Tibial nerve (tissue), 4 donors: ENCODE results near the gene TEP1. TPM values are rescaled to one million over a fixed set of nuclear protein-coding genes. Genes with fewer than 3 reads are reported as not detected.

Source experiments
- DNase-seq, 2 donors: peaks; one replicate each; pipeline ENCODE4 v3.0.0-alpha.2; 2019; ENCODE audit warnings: low spot score in 2 of 2
- H3K27ac ChIP-seq, 4 donors: fragments of 200-600 bp; sonication (generic) in 3 of 4; one replicate each; pipeline ENCODE4 v1.5.1; 2017 to 2019; ENCODE audit warnings: mild to moderate bottlenecking in 1 of 4
- H3K27me3 ChIP-seq, 2 donors: fragments of 200-600 bp; sonication (generic) in 1 of 2; one replicate each; pipeline versions ENCODE4 v1.5.1 to v1.6.0; 2017 to 2019
- H3K36me3 ChIP-seq, 3 donors: fragments of 200-600 bp; sonication (generic); one replicate each; pipeline ENCODE4 v1.5.1; 2018 to 2019
- H3K4me1 ChIP-seq, 4 donors: fragments of 200-600 bp; sonication (generic) in 3 of 4; one replicate each; pipeline ENCODE4 v1.5.1; 2017 to 2019
- H3K4me3 ChIP-seq, 4 donors: fragments of 200-600 bp; sonication (generic) in 3 of 4; one replicate each; pipeline ENCODE4 v1.5.1; 2017 to 2019; ENCODE audit warnings: mild to moderate bottlenecking in 1 of 4, moderate library complexity in 1 of 4
- H3K9me3 ChIP-seq, 4 donors: fragments of 200-600 bp; sonication (generic) in 3 of 4; one replicate each; pipeline ENCODE4 v1.5.1; 2017 to 2019
- CTCF ChIP-seq, 5 experiments: fragments of 200-600 bp in 3 of 5; fragments of 450-650 bp in 2 of 5; sonication (generic) in 3 of 5; IDR thresholded peaks; one replicate each; pipeline ENCODE4 v1.5.1; 2016 to 2019; ENCODE audit warnings: antibody characterized with exemption in 5 of 5, mild to moderate bottlenecking in 3 of 5, moderate library complexity in 2 of 5
- EP300 ChIP-seq, 2 donors: sonication (generic); formaldehyde crosslinking; IDR thresholded peaks; one replicate each; pipeline ENCODE4 v1.6.1; 2017; ENCODE audit warnings: antibody characterized with exemption in 2 of 2, mild to moderate bottlenecking in 1 of 2
- POLR2A ChIP-seq, 2 donors: fragments of 450-650 bp; IDR thresholded peaks; one replicate each; pipeline ENCODE4 v1.6.1; 2017; ENCODE audit warnings: antibody characterized with exemption in 2 of 2, mild to moderate bottlenecking in 2 of 2, moderate library complexity in 2 of 2
- WGBS, 2 donors: methylation state at CpG; one replicate each; pipeline ENCODE4 v1.1.5; 2018; 5-methylcytosine and 5-hydroxymethylcytosine counted together
- total RNA-seq, 4 donors: library from RNA; depleted of rRNA; stranded (reverse); fragments of >200 nt; gene quantifications; one replicate each; pipeline ENCODE4 v1.1.0, GENCODE V29; 2016

The TEP1 gene
- total RNA-seq, 4 donors from 2014 or later = 30.3 to 50.0 (median 36.0) TPM

GRCh38 chr14:20347747-20348146 lies 65.6 kb downstream of the TEP1 start:
- no peaks in the 10 kb centered on the region for H3K9me3 ChIP-seq
- WGBS, 2 donors = 91 to 97% methylated on average over 3 of the region's 3 CpGs

GRCh38 chr14:20346713-20347112 lies 66.6 kb downstream of the TEP1 start:
- no peak for DNase-seq
- 93 to 100% methylated on average over 1 of the region's 1 CpG for WGBS, 2 donors
- Histone ChIP-seq H3K4me1 (peaks cover 0 to 16% (median 6%) of the 10 kb centered on the region in 4 donors), H3K9me3 (no peaks in the 10 kb centered on the region), H3K27me3 (no peaks in the 10 kb centered on the region), H3K4me3 (no peak overlapping the region), H3K36me3 (peaks cover 0 to 69% (median 0%) of the 10 kb centered on the region in 3 donors), H3K27ac (no peak overlapping the region)
- TF ChIP-seq EP300 (IDR thresholded peaks at IDR 0.05) (no peak), CTCF (IDR thresholded peaks at IDR 0.05) (no peak), POLR2A (IDR thresholded peaks at IDR 0.05) (no peak)

More at GRCh38 chr14:20347747-20348146, 65.6 kb downstream of the TEP1 start:
- DNase-seq = no peak
- peaks cover 0 to 12% (median 6%) of the 10 kb centered on the region in 4 donors for H3K4me1 ChIP-seq
- no peaks in the 10 kb centered on the region for H3K27me3 ChIP-seq
- no peak for TF ChIP-seq EP300 (IDR thresholded peaks at IDR 0.05)
- peaks cover 0 to 79% (median 0%) of the 10 kb centered on the region in 3 donors for H3K36me3 ChIP-seq
- no peak overlapping the region for H3K27ac ChIP-seq
- H3K4me3 ChIP-seq = no peak overlapping the region

- no peaks in the 10 kb centered on the region for H3K27me3 ChIP-seq
- H3K27ac ChIP-seq = no peak overlapping the region
- H3K9me3 ChIP-seq = no peaks in the 10 kb centered on the region
- no peak overlapping the region for H3K4me3 ChIP-seq
- WGBS, 2 donors = 93 to 100% methylated on average over 1 of the region's 1 CpG
- H3K4me1 ChIP-seq = peaks cover 0 to 18% (median 6%) of the 10 kb centered on the region in 4 donors
- TF ChIP-seq EP300 (IDR thresholded peaks at IDR 0.05) (no peak), POLR2A (IDR thresholded peaks at IDR 0.05) (no peak), CTCF (IDR thresholded peaks at IDR 0.05) (no peak)
- H3K36me3 ChIP-seq = peaks cover 0 to 55% (median 0%) of the 10 kb centered on the region in 3 donors
- no peak for DNase-seq
Observed at GRCh38 chr14:20345366-20345765, 67.9 kb downstream of the TEP1 start.

GRCh38 chr14:20343862-20344220 lies 69.5 kb downstream of the TEP1 start:
- Histone ChIP-seq H3K36me3 (peaks cover 0 to 40% (median 0%) of the 10 kb centered on the region in 3 donors), H3K9me3 (no peaks in the 10 kb centered on the region), H3K27ac (peak overlapping the region; percentile 85 to 98 (median 92)), H3K27me3 (no peaks in the 10 kb centered on the region), H3K4me3 (peak overlapping the region; percentile 63 to 96 (median 77)), H3K4me1 (peaks cover 0 to 18% (median 6%) of the 10 kb centered on the region in 4 donors)
- WGBS, 2 donors = 0 to 3% methylated on average over 3 of the region's 3 CpGs
- DNase-seq = no peak
- no peak for TF ChIP-seq CTCF (IDR thresholded peaks at IDR 0.05)
- no peak for TF ChIP-seq POLR2A (IDR thresholded peaks at IDR 0.05)
- TF ChIP-seq EP300 (IDR thresholded peaks at IDR 0.05) = no peak

GRCh38 chr14:20343092-20343861 lies 70.0 kb downstream of the TEP1 start, which contains the start of gene PARP2:
Gene PARP2, plus strand, starts transcription at chr14:20343635. Its CDS starts 7 bp downstream, at chr14:20343642.
- TF ChIP-seq POLR2A (IDR thresholded peaks at IDR 0.05) (peak; percentile 74 to 88), CTCF (IDR thresholded peaks at IDR 0.05) (peak in 1 of 5 experiments; percentile 29), EP300 (IDR thresholded peaks at IDR 0.05) (peak; percentile 75 to 99)
- H3K27me3 ChIP-seq = no peaks in the 10 kb centered on the region
- H3K27ac ChIP-seq = peak within 1 kb of the TSS; percentile 85 to 98 (median 92)
- H3K4me3 ChIP-seq = peak within 1 kb of the TSS; percentile 63 to 96 (median 77)
- peaks cover 0 to 34% (median 0%) of the 10 kb centered on the region in 3 donors for H3K36me3 ChIP-seq
- peaks cover 0 to 18% (median 6%) of the 10 kb centered on the region in 4 donors for H3K4me1 ChIP-seq
- no peaks in the 10 kb centered on the region for H3K9me3 ChIP-seq
- peak; percentile 93 to 95 for DNase-seq
- WGBS, 2 donors = 0 to 1% methylated on average over 42 to 47 of the region's 50 CpGs
